ENCODE data around the gene SIRT4.

The SIRT4 gene

DNA sequence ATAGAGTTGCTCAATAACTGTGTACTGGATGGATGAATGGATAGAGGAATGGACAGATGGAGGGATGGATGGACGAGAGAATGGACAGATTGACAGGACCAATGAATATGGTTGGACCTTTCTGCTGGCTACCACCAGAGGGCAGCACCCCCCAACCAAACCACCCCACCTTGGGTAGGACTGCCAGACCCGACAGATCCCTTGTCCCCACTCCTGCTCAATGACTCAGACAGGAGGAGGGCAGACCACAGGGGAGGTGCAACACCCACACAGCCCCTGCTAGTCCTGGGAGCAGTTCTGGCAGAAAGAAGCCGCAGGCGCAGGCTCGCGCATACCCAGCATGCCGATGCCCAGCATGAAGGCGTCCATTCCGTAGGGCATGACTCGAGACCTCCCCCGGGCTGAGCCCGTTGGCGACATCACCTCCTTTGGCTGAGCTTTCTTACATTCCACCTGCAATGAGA, 54.5 kb downstream of the SIRT4 start:
- Histone ChIP-seq H3K27ac (ENCODE audit: low read length, poor library complexity, severe bottlenecking) (peak overlapping the region; percentile 30), H3K4me2 (ENCODE audit: low read length, poor library complexity, severe bottlenecking) (peak overlapping the region; percentile 26), H2BK12ac (ENCODE audit: low read length in 2 of 2) (no peak overlapping the region), H3K79me1 (replicated peaks; ENCODE audit: low read length, poor library complexity, severe bottlenecking) (no peaks in the 10 kb centered on the region), H4K91ac (ENCODE audit: low read length) (no peak overlapping the region), H2AFZ (ENCODE audit: low read depth, low read length) (no peak overlapping the region), H2AK5ac (ENCODE audit: low read length, severe bottlenecking) (no peak overlapping the region), H2BK120ac (ENCODE audit: low read depth, low read length) (no peak overlapping the region), H2BK5ac (ENCODE audit: low read depth, low read length, poor library complexity, severe bottlenecking) (no peak overlapping the region), H3K18ac (ENCODE audit: low read depth in 1 of 2, low read length in 2 of 2) (no peak overlapping the region), H3K9ac (ENCODE audit: low read length) (no peak overlapping the region), H3K23ac (ENCODE audit: low read length in 2 of 2) (no peak overlapping the region), H2BK15ac (ENCODE audit: low read depth, poor library complexity, severe bottlenecking) (no peak overlapping the region), H3K14ac (ENCODE audit: low read length in 2 of 2) (no peak overlapping the region), H3K4me1 (ENCODE audit: control insufficient read depth, insufficient read depth, low read depth, low read length) (peaks cover 10% of the 10 kb centered on the region), H3K9me3 (ENCODE audit: control insufficient read depth, low read length) (no peaks in the 10 kb centered on the region), H4K8ac (ENCODE audit: low read length) (no peak overlapping the region), H3K4ac (ENCODE audit: low read depth in 1 of 2, low read length in 2 of 2) (no peak overlapping the region), H3K27me3 (ENCODE audit: control insufficient read depth in 1 of 2, insufficient read depth in 1 of 2, low read length in 2 of 2) (peaks cover 0 to 27% of the 10 kb centered on the region in 2 experiments), H3K36me3 (ENCODE audit: control insufficient read depth in 1 of 2, insufficient read depth in 2 of 2, low read depth in 1 of 2, low read length in 2 of 2) (no peaks in the 10 kb centered on the region), H3K4me3 (ENCODE audit: insufficient read depth in 1 of 2, low read depth in 1 of 2, low read length in 2 of 2) (peak overlapping the region in 1 of 2 experiments; percentile 8)
- 60% methylated on average over 12 of the region's 13 CpGs for WGBS
- DNase-seq = peak; percentile 88

GRCh38 chr12:120357104-120357503, 55.0 kb downstream of the SIRT4 start:
- Histone ChIP-seq H3K9ac (ENCODE audit: low read length) (no peak overlapping the region), H3K27me3 (ENCODE audit: control insufficient read depth in 1 of 2, insufficient read depth in 1 of 2, low read length in 2 of 2) (peaks cover 0 to 30% of the 10 kb centered on the region in 2 experiments)
- 83% methylated on average over 2 of the region's 5 CpGs for WGBS

GRCh38 chr12:120358412-120359100, 56.4 kb downstream of the SIRT4 start:
- WGBS = 55% methylated on average over 19 of the region's 19 CpGs
- no peak for DNase-seq
- H3K4me1 ChIP-seq (ENCODE audit: control insufficient read depth, insufficient read depth, low read depth, low read length) = peaks cover 17% of the 10 kb centered on the region

More at GRCh38 chr12:120357104-120357503, 55.0 kb downstream of the SIRT4 start:
- no peak for DNase-seq
- Histone ChIP-seq H3K9me3 (ENCODE audit: control insufficient read depth, low read length) (no peaks in the 10 kb centered on the region), H2BK5ac (ENCODE audit: low read depth, low read length, poor library complexity, severe bottlenecking) (no peak overlapping the region), H3K79me1 (replicated peaks; ENCODE audit: low read length, poor library complexity, severe bottlenecking) (no peaks in the 10 kb centered on the region), H3K27ac (ENCODE audit: low read length, poor library complexity, severe bottlenecking) (peak overlapping the region; percentile 30), H3K4me2 (ENCODE audit: low read length, poor library complexity, severe bottlenecking) (peak overlapping the region; percentile 26), H2BK120ac (ENCODE audit: low read depth, low read length) (no peak overlapping the region), H3K14ac (ENCODE audit: low read length in 2 of 2) (no peak overlapping the region), H2AFZ (ENCODE audit: low read depth, low read length) (no peak overlapping the region), H3K4me1 (ENCODE audit: control insufficient read depth, insufficient read depth, low read depth, low read length) (peaks cover 13% of the 10 kb centered on the region), H2BK15ac (ENCODE audit: low read depth, poor library complexity, severe bottlenecking) (no peak overlapping the region), H3K23ac (ENCODE audit: low read length in 2 of 2) (no peak overlapping the region), H3K4me3 (ENCODE audit: insufficient read depth in 1 of 2, low read depth in 1 of 2, low read length in 2 of 2) (no peak overlapping the region), H3K36me3 (ENCODE audit: control insufficient read depth in 1 of 2, insufficient read depth in 2 of 2, low read depth in 1 of 2, low read length in 2 of 2) (no peaks in the 10 kb centered on the region), H4K8ac (ENCODE audit: low read length) (no peak overlapping the region), H3K18ac (ENCODE audit: low read depth in 1 of 2, low read length in 2 of 2) (no peak overlapping the region), H2AK5ac (ENCODE audit: low read length, severe bottlenecking) (peak overlapping the region; percentile 9), H4K91ac (ENCODE audit: low read length) (no peak overlapping the region), H2BK12ac (ENCODE audit: low read length in 2 of 2) (no peak overlapping the region), H3K4ac (ENCODE audit: low read depth in 1 of 2, low read length in 2 of 2) (no peak overlapping the region)

GRCh38 chr12:120359128-120359527, 57.0 kb downstream of the SIRT4 start:
- Histone ChIP-seq H2AFZ (ENCODE audit: low read depth, low read length) (no peak overlapping the region), H3K9ac (ENCODE audit: low read length) (no peak overlapping the region), H3K27ac (ENCODE audit: low read length, poor library complexity, severe bottlenecking) (no peak overlapping the region), H3K4ac (ENCODE audit: low read depth in 1 of 2, low read length in 2 of 2) (no peak overlapping the region), H3K4me3 (ENCODE audit: insufficient read depth in 1 of 2, low read depth in 1 of 2, low read length in 2 of 2) (no peak overlapping the region), H3K23ac (ENCODE audit: low read length in 2 of 2) (no peak overlapping the region), H3K4me2 (ENCODE audit: low read length, poor library complexity, severe bottlenecking) (no peak overlapping the region), H2BK5ac (ENCODE audit: low read depth, low read length, poor library complexity, severe bottlenecking) (no peak overlapping the region), H3K36me3 (ENCODE audit: control insufficient read depth in 1 of 2, insufficient read depth in 2 of 2, low read depth in 1 of 2, low read length in 2 of 2) (no peaks in the 10 kb centered on the region), H2BK120ac (ENCODE audit: low read depth, low read length) (no peak overlapping the region), H3K14ac (ENCODE audit: low read length in 2 of 2) (no peak overlapping the region), H4K91ac (ENCODE audit: low read length) (no peak overlapping the region), H3K27me3 (ENCODE audit: control insufficient read depth in 1 of 2, insufficient read depth in 1 of 2, low read length in 2 of 2) (peaks cover 7 to 43% of the 10 kb centered on the region in 2 experiments), H2AK5ac (ENCODE audit: low read length, severe bottlenecking) (no peak overlapping the region), H3K79me1 (replicated peaks; ENCODE audit: low read length, poor library complexity, severe bottlenecking) (no peaks in the 10 kb centered on the region), H2BK12ac (ENCODE audit: low read length in 2 of 2) (no peak overlapping the region), H4K8ac (ENCODE audit: low read length) (no peak overlapping the region), H2BK15ac (ENCODE audit: low read depth, poor library complexity, severe bottlenecking) (no peak overlapping the region), H3K18ac (ENCODE audit: low read depth in 1 of 2, low read length in 2 of 2) (no peak overlapping the region), H3K4me1 (ENCODE audit: control insufficient read depth, insufficient read depth, low read depth, low read length) (peaks cover 17% of the 10 kb centered on the region), H3K9me3 (ENCODE audit: control insufficient read depth, low read length) (no peaks in the 10 kb centered on the region)
- DNase-seq = no peak
- no CpG with 5 or more reads among the region's 1 CpG for WGBS

More at GRCh38 chr12:120358412-120359100, 56.4 kb downstream of the SIRT4 start:
- H3K4me2 ChIP-seq (ENCODE audit: low read length, poor library complexity, severe bottlenecking) = no peak overlapping the region
- H3K9ac ChIP-seq (ENCODE audit: low read length) = no peak overlapping the region
- no peaks in the 10 kb centered on the region for H3K36me3 ChIP-seq (ENCODE audit: control insufficient read depth in 1 of 2, insufficient read depth in 2 of 2, low read depth in 1 of 2, low read length in 2 of 2)
- H2BK5ac ChIP-seq (ENCODE audit: low read depth, low read length, poor library complexity, severe bottlenecking) = no peak overlapping the region
- no peak overlapping the region for H2BK12ac ChIP-seq (ENCODE audit: low read length in 2 of 2)
- H3K14ac ChIP-seq (ENCODE audit: low read length in 2 of 2) = no peak overlapping the region
- no peaks in the 10 kb centered on the region for H3K79me1 ChIP-seq (replicated peaks; ENCODE audit: low read length, poor library complexity, severe bottlenecking)
- H3K27me3 ChIP-seq (ENCODE audit: control insufficient read depth in 1 of 2, insufficient read depth in 1 of 2, low read length in 2 of 2) = peaks cover 5 to 41% of the 10 kb centered on the region in 2 experiments
- peak overlapping the region; percentile 56 for H2BK15ac ChIP-seq (ENCODE audit: low read depth, poor library complexity, severe bottlenecking)
- H4K8ac ChIP-seq (ENCODE audit: low read length) = no peak overlapping the region
- no peak overlapping the region for H2AK5ac ChIP-seq (ENCODE audit: low read length, severe bottlenecking)
- H2BK120ac ChIP-seq (ENCODE audit: low read depth, low read length) = no peak overlapping the region
- no peak overlapping the region for H3K4me3 ChIP-seq (ENCODE audit: insufficient read depth in 1 of 2, low read depth in 1 of 2, low read length in 2 of 2)
- no peak overlapping the region for H2AFZ ChIP-seq (ENCODE audit: low read depth, low read length)
- peak overlapping the region; percentile 6 for H4K91ac ChIP-seq (ENCODE audit: low read length)
- no peak overlapping the region for H3K23ac ChIP-seq (ENCODE audit: low read length in 2 of 2)
- H3K27ac ChIP-seq (ENCODE audit: low read length, poor library complexity, severe bottlenecking) = no peak overlapping the region
- no peak overlapping the region for H3K18ac ChIP-seq (ENCODE audit: low read depth in 1 of 2, low read length in 2 of 2)
- H3K9me3 ChIP-seq (ENCODE audit: control insufficient read depth, low read length) = no peaks in the 10 kb centered on the region
- H3K4ac ChIP-seq (ENCODE audit: low read depth in 1 of 2, low read length in 2 of 2) = peak overlapping the region in 1 of 2 experiments; percentile 60
